IPS DF 6.9 (cell line): Measurements from ENCODE around the gene STAMBPL1.

Experiments
- DNase-seq: peaks from one replicate; pipeline ENCODE4 v3.0.0-alpha.2; 2013; ENCODE audit warnings: low read depth, low spot score
- H3K27ac ChIP-seq: one replicate; pipeline ENCODE4 v1.5.1; 2013; ENCODE audit warnings: low read length, control low read depth
- H3K27me3 ChIP-seq: 2 replicates; pipeline ENCODE4 v1.6.1; 2013; ENCODE audit warnings: mild to moderate bottlenecking, low read length; ENCODE audit not compliant: control insufficient read depth, insufficient read depth
- H3K36me3 ChIP-seq: 2 replicates; pipeline ENCODE4 v1.6.1; 2013; ENCODE audit warnings: low read length; ENCODE audit not compliant: control insufficient read depth, insufficient read depth
- H3K4me1 ChIP-seq: 2 replicates; pipeline ENCODE4 v1.6.1; 2013; ENCODE audit warnings: low read length; ENCODE audit not compliant: control insufficient read depth, insufficient read depth
- H3K4me3 ChIP-seq: 2 replicates; pipeline ENCODE4 v1.5.1; 2013; ENCODE audit warnings: mild to moderate bottlenecking, low read length
- H3K9me3 ChIP-seq: 2 replicates; pipeline ENCODE4 v1.6.1; 2013; ENCODE audit warnings: low read length, inconsistent platforms; ENCODE audit not compliant: control insufficient read depth, insufficient read depth
- WGBS: extraction: QIAGEN DNeasy Blood & Tissue Kit; methylation state at CpG from one replicate; pipeline ENCODE4 v1.1.7; 2013; ENCODE audit warnings: mixed read lengths, missing lambda C conversion rate; ENCODE audit not compliant: insufficient read length, insufficient coverage; 5-methylcytosine and 5-hydroxymethylcytosine counted together

Gene STAMBPL1

GRCh38 chr10:88854684-88855083, 25.4 kb upstream of the STAMBPL1 start:
- Histone ChIP-seq H3K36me3 (no peaks in the 10 kb centered on the region), H3K4me1 (peaks cover 4% of the 10 kb centered on the region; the same call in 1 of the 2 replicates), H3K27me3 (no peaks in the 10 kb centered on the region), H3K27ac (no peak overlapping the region), H3K4me3 (no peak overlapping the region), H3K9me3 (no peaks in the 10 kb centered on the region)
- no peak for DNase-seq
- WGBS = no CpG with 5 or more reads among the region's 3 CpGs

DNA sequence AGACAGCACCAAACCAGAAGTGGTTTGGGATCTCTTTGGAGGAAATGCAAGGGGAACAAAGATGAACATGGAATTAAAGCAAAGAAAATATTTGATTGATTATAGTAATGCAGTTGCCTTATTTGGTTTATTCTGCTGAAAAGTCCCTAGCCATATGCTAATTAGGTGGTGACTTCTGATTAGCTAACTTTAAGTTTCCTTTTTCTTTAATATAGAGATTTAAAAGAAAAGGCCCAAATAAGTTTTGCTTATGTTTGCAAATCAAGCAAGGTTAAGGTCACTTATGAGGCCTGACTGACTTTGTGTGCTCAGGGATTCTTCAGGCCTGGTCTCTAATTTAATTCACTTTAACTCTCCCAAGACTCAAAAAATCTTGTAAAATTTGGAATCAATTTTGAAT, 22.2 kb upstream of the STAMBPL1 start:
- Histone ChIP-seq H3K4me3 (no peak overlapping the region), H3K4me1 (no peaks in the 10 kb centered on the region), H3K27ac (no peak overlapping the region), H3K9me3 (no peaks in the 10 kb centered on the region), H3K36me3 (no peaks in the 10 kb centered on the region), H3K27me3 (no peaks in the 10 kb centered on the region)
- no peak for DNase-seq

GRCh38 chr10:88858491-88858890, 21.6 kb upstream of the STAMBPL1 start:
- no peaks in the 10 kb centered on the region for H3K36me3 ChIP-seq
- no peak for DNase-seq
- H3K27me3 ChIP-seq = no peaks in the 10 kb centered on the region
- H3K9me3 ChIP-seq = no peaks in the 10 kb centered on the region
- WGBS = no CpG with 5 or more reads among the region's 2 CpGs
- no peaks in the 10 kb centered on the region for H3K4me1 ChIP-seq
- no peak overlapping the region for H3K4me3 ChIP-seq
- no peak overlapping the region for H3K27ac ChIP-seq

DNA sequence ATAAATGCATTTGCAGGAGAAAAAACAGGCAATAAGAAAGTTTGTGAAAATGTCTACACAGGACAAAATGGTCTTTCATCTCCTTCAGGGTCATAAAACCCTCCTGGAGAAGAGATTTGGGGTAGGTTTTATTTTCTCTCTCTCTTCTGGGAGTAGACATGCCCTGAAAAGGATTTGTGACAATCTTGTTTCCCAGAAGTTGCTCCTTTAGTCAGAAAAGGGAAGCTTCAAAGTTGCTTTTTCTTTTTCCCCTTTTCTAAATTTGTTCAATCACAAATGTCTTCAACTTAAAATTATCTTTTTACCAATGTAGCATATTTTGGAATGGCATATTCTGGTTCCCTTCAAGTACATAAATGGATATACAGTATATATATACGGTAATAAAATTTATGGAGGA, 19.0 kb upstream of the STAMBPL1 start:
- Histone ChIP-seq H3K27ac (no peak overlapping the region), H3K4me3 (no peak overlapping the region), H3K9me3 (no peaks in the 10 kb centered on the region), H3K4me1 (no peaks in the 10 kb centered on the region), H3K36me3 (no peaks in the 10 kb centered on the region), H3K27me3 (no peaks in the 10 kb centered on the region)
- DNase-seq = no peak
- 100% methylated on average over 1 of the region's 1 CpG for WGBS

GRCh38 chr10:88865281-88865876, 14.7 kb upstream of the STAMBPL1 start:
- no peaks in the 10 kb centered on the region for H3K9me3 ChIP-seq
- no peaks in the 10 kb centered on the region for H3K27me3 ChIP-seq
- no peaks in the 10 kb centered on the region for H3K36me3 ChIP-seq
- H3K27ac ChIP-seq = no peak overlapping the region
- DNase-seq = no peak
- H3K4me3 ChIP-seq = no peak overlapping the region
- no CpG with 5 or more reads among the region's 4 CpGs for WGBS
- H3K4me1 ChIP-seq = no peaks in the 10 kb centered on the region

DNA sequence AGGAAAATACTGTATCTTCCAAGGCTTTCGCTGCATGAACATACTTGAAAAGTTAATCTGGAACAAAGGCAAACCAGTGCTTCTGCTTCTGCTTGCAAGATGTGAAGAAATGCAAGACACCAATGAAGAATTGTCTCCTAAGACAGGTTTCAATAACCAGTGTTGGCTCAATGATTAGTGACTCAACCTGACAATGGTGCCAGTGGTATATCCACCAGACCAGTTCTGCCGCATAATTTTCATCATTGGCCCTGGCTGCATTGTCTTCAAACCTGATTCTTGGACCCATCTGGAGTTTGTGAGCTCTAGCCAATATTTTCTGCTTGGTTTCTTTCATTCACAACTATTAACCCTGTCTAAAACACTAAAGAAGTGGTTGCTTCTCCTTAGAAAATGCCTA, 13.6 kb upstream of the STAMBPL1 start:
- Histone ChIP-seq H3K36me3 (no peaks in the 10 kb centered on the region), H3K27ac (no peak overlapping the region), H3K4me3 (no peak overlapping the region), H3K4me1 (no peaks in the 10 kb centered on the region), H3K27me3 (no peaks in the 10 kb centered on the region), H3K9me3 (no peaks in the 10 kb centered on the region)
- no CpG with 5 or more reads among the region's 2 CpGs for WGBS
- no peak for DNase-seq

DNA sequence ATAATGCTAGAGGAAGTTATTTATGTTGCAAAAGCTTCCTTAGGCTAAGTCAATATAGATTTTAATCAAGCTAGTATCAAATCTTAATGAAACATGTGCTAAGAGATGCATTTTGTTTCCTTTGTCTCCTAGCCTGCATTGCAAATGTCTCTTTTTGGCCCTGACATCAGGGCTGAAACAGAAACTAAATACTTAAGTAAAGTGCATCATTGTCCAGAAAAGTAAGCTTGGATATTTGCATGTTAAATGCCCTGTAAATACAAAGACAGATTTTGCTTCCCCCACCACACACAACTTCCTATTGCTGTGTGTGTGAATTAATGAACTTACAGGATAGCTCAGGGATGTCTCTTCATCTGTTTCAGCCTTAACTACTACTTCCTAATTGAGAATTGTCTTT, 10.0 kb upstream of the STAMBPL1 start:
- no peaks in the 10 kb centered on the region for H3K27me3 ChIP-seq
- no peaks in the 10 kb centered on the region for H3K4me1 ChIP-seq
- H3K27ac ChIP-seq = no peak overlapping the region
- no peaks in the 10 kb centered on the region for H3K9me3 ChIP-seq
- H3K36me3 ChIP-seq = no peaks in the 10 kb centered on the region
- H3K4me3 ChIP-seq = no peak overlapping the region
- no peak for DNase-seq

GRCh38 chr10:88873757-88874156, 6.3 kb upstream of the STAMBPL1 start:
- no peaks in the 10 kb centered on the region for H3K9me3 ChIP-seq
- no peak for DNase-seq

DNA sequence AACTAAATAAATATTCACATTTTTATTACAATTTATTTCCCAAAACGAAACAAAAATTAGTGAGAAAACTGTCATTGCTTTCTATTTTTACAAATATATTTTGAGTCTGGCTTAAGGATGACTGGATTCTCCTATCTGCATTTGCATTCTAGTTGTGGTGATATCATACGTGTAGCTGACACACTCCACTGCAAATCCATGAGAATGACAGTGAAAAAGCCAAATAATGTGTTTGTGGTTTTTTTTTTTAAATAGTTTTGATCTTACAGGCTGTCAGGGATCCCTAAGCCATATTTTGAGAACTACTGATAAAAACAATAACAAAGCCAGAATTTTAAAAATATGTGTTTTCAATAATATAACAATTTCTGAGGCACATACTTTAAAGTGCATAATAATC, 5.8 kb upstream of the STAMBPL1 start:
- no peaks in the 10 kb centered on the region for H3K4me1 ChIP-seq
- no peaks in the 10 kb centered on the region for H3K27me3 ChIP-seq
- 100% methylated on average over 1 of the region's 2 CpGs for WGBS
- H3K9me3 ChIP-seq = no peaks in the 10 kb centered on the region
- H3K4me3 ChIP-seq = no peak overlapping the region
- no peaks in the 10 kb centered on the region for H3K36me3 ChIP-seq
- DNase-seq = no peak
- H3K27ac ChIP-seq = no peak overlapping the region

More at GRCh38 chr10:88873757-88874156, 6.3 kb upstream of the STAMBPL1 start:
- WGBS = no CpG with 5 or more reads among the region's 2 CpGs
- H3K36me3 ChIP-seq = no peaks in the 10 kb centered on the region
- H3K27ac ChIP-seq = no peak overlapping the region
- H3K4me3 ChIP-seq = no peak overlapping the region
- H3K4me1 ChIP-seq = no peaks in the 10 kb centered on the region
- H3K27me3 ChIP-seq = no peaks in the 10 kb centered on the region

DNA sequence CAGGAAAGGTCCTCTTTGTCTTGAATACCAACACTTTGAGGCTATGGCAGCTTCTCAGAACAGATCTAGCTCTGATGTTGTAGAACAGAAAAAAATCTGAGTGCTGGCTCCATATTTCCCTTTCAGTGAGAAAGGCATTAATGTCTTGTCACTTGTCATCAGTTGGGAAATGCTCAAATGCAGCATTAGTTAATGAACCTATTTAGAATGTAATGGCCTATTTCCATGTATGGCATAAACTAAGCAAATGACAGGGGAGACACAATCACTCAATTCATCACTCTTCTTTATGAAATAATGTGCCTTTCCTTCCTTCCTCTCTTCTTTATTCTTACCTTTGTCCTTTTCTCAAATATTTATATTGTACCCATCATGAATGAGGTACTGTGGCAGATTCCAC, 5.0 kb upstream of the STAMBPL1 start:
- Histone ChIP-seq H3K4me3 (no peak overlapping the region), H3K9me3 (no peaks in the 10 kb centered on the region), H3K4me1 (no peaks in the 10 kb centered on the region), H3K36me3 (no peaks in the 10 kb centered on the region), H3K27ac (no peak overlapping the region), H3K27me3 (no peaks in the 10 kb centered on the region)
- no peak for DNase-seq

- no peak overlapping the region for H3K27ac ChIP-seq
- H3K36me3 ChIP-seq = no peaks in the 10 kb centered on the region; the same call in 1 of the 2 replicates
- DNase-seq = no peak
- no peaks in the 10 kb centered on the region for H3K4me1 ChIP-seq
- no peaks in the 10 kb centered on the region for H3K9me3 ChIP-seq
- WGBS = no CpG with 5 or more reads among the region's 6 CpGs
- no peaks in the 10 kb centered on the region for H3K27me3 ChIP-seq
- no peak overlapping the region for H3K4me3 ChIP-seq
These were observed 2.7 kb upstream of the STAMBPL1 start for GRCh38 chr10:88877298-88877697.
